GM21529 (cell line): ENCODE results near the gene NVL.
A peak's percentile ranks its signal among the peaks of the same experiment; 100 is the strongest.
"Not testable (repeated sequence)": the region's sequence is repeated elsewhere in the genome, so short reads cannot be mapped to it uniquely, and the experiment has no call there.

Source experiments
- ATAC-seq: cut with Tn5 transposase; IDR thresholded peaks from one replicate; pipeline ENCODE4 v1.9.1; 2021; ENCODE audit not compliant: unreplicated experiment

Gene NVL

DNA sequence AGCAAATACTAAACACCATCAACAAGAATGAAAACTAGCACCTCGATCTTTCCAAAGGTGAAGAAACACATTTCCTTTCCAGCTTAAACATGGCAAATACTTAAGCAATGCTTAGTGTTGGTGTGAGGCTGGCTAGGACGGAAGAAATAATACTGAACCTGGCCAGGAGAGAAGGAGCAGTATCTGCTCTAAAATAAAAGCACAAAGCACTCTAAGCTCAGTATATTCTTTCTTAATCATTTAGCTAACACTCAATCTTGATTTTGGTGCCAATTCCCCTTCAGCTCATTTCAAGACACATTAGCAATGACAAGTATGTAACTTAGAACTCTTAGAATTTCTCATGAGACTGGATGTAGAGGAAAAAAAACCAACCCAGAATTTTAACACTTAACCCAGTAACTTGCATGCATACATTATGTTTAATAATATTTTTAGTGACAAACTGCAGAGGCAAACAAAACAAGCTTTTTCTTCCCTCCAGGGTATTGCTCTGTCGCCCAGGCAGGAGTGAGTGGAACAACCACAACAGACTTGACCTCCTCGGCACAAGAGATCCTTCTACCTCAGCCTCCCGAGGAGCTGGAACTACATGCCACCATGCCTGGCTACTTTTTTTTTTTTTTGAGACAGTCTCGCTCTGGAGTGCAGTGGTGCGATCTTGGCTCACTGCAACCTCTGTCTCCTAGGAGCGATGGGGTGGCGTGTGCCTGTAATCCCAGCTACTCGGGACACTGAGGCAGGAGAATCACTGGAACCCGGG is 92.7 kb downstream of the NVL start:
- no peak for ATAC-seq

DNA sequence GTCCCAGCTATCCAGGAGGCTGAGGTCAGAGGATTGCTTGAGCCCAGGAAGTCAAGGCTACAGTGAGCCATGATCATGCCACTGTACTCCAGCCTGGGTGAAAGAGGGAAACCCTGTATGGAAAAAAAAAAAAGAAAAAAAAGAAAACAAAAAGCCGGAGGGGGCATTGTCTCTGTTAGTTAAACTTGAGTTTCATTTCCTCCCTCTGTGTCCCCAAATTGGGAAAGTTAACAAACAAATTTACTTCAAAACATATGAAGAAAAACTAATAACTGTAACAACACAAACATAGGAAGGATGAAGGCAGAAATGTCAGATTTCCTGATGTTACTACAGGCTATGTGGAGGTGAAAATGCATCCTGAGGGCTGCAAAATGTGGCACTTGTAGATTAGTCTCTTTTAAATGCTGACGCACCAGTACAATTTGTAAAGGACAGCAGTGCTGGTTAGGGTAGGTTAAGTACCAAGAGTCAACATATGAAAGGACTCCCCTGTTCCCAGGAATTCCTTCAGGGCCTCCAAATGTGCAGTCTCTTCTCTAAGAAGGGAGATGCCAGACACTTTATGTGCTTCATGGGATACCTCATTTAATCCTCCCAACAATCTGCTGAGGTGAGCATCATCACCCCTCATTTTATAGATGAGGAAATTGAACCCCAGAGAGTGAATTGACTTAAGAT is 94.0 kb downstream of the NVL start:
- no peak for ATAC-seq

DNA sequence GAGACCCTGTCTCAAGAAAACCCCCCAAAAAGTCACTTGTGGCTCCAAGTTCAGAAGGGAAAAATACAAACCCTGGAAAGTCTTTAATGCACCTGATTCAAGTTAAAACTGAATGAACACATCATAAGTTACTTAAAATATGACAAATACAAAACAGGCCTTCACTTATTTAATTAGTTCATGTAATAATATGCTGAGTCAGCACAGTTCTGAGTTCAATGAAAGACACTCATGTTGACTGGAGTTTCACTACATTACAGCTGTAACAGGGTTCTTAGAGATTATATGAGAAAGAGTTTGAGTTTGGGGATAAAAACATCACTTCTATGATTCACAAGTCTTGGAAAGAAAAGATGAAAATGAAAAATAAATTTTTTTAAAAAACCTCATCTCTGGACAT is 96.0 kb downstream of the NVL start:
- ATAC-seq, result no peak

DNA sequence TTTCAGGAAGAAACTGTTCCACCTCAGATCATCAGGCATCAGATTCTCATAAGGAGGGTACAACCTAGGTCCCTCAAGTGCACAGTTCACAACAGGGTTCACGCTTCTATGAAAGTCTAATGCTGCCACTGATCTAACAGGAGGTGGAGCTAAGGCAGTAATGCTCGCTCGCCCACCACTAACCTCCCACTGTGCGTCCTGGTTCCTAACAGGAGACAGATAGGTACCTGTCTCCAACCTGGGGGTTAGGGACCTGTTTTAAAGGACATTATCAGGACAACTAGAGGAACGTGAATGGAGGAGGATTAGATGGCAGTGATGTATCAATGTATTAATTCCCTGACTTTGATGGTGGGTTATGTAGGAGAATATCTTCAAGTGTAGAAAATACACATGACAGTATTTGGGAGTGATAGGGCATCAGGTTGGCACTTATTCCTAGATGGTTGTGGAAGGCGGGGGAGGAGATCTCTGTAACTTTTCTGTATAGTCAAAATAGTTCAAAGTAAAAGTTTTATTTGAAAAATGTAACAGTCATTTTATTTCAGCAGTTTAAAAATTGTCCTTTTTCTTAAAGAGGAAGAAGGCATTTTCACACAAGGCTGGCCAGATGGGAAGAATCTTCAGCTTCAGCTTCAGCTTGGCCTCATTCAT is 103.0 kb downstream of the NVL start:
- no peak for ATAC-seq

DNA sequence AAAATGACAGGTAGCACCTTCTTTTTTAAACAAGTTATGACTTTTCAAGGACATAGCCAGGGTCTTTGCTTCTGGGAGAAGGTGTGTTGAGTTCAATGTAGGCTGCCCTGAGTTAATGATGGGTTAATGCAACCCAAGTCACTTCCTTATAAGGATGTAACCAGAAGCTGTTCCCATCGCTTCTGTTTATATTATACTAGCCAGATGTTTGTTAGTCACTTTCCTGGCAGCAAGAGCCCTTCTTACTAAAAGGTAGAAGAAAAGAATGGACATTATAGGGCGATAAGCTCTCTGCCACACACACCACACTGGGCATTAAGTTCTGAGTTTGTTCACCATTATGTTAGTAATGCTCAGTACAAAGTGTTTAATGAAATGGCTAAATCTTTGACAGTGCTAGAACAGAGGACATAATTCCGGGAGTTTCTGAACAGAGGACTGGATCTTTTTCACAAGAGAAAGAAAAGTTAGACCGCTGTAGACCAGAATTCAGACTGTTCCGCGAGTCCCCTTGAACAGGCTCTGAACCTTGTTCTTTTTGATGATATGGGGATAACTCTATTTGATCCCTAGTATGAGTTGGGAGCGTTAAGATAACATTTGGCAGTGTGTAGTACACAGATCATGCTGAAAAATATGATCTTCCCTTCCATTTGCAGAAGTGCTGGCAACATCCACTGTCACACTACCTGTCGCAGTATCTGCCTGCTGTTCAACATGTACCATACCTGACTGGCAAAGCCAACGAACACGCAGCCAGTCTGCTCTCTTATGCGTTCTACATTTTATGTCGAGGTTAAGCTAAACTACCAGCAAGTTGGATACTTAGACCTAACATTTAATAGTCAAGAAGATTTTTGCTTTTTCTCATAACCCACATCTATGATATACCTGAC is 105.9 kb downstream of the NVL start:
- ATAC-seq, result no peak

DNA sequence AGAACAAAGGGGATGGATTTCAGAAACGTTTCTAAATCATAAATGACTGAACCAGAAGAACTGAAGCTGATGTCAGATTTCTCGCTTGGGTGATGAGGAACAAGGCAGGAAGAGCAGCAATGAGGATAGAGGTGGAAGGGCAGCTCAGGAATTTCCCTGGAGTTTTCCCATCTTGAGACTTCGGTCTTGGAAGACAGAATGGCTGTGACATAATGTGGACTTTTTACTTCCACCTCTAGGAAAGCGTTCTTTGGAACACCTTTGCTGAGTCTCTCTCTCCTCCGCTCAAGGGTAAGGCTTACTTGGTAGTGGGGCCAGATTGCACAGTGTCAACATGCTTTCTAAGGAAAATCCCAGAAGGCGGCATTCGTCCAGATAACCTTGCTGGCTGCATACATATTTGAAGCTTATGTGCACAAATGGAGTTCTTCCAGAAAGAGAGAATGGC is 110.3 kb downstream of the NVL start:
- no peak for ATAC-seq

DNA sequence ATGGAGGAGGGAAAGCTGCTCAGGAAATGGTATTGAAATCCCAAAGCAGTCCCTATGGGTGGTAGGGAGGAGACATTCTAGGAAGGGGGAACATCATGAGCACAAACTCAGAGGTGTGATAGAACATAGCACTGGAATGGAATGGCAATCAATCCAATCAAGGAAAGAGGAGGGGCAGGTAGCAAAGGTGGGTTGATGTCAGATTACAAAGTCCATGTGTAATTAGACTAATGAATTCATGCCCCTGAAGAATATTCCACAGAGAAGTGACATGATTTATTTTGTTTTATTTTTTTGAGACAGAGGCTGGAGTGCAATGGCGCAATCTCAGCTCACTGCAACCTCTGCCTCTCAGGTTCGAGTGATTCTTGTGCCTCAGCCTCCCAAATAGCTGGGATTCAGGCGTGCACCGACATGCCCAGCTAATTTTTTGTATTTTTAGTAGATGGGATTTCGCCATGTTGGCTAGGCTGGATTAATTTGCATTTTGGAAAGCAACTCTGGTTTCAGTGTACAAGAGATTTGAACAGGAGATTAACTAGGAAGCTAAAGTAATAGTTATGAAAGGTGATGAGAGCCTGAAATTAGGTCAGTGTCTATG is 110.9 kb downstream of the NVL start:
- ATAC-seq, result no peak

DNA sequence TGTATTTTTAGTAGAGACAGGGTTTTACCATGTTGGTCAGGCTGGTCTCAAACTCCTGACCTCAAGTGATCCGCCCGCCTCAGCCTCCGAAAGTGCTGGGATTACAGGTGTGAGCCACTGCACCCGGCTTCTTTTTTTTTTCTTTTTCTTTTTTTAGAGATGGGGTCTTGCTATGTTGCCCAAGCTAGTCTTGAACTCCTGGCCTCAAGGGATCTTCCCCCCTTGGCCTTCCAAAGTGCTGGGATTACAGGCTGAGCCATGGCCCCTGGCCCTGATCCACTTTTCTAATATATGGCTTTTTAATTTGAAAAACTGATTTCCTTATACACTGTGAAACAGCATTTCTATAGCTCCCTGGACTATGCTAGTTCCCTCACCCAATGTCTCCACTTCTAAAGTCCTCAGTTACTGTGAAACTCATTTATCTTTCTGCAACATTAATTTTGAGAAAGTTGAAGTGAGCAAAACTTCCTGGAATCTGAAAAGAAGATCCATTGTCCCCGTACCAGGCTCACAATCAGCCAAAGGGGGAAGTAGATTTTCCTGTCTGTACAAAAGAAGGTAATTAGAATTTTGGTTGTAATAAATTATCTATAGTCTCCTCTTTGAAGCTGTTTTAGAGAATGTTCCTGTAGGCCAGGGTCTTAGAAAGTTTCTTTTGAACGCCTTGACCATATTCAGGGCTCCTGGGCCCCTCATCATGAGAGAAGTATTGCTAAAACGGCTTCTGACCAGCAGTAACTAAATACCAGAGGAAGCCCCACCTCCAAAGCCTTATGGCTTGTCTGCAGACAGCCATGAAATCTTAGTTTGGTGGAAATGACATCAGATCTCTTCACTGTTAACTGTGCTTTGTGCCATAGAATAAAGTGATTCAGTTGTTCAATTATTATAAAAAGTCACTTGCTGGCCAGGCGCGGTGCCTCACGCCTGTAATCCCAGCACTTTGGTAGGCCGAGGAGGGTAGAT is 112.0 kb downstream of the NVL start:
- no peak for ATAC-seq

DNA sequence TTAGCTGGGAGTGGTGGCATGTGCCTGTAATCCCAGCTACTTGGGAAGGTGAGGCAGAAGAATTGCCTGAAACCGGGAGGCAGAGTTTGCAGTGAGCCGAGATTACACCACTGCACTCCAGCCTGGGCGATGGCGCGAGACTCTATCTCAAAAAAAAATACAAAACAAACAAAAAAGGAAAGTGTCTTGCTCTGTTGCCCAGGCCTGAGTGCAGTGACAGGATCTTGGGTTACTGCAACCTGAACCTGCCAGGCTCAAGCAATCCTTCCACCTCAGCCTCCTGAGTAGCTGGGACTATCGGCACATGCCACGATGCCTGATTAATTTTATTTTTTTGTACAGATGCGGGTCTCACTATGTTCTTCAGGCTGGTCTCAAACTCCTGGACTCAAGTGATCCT is 113.6 kb downstream of the NVL start:
- no peak for ATAC-seq

DNA sequence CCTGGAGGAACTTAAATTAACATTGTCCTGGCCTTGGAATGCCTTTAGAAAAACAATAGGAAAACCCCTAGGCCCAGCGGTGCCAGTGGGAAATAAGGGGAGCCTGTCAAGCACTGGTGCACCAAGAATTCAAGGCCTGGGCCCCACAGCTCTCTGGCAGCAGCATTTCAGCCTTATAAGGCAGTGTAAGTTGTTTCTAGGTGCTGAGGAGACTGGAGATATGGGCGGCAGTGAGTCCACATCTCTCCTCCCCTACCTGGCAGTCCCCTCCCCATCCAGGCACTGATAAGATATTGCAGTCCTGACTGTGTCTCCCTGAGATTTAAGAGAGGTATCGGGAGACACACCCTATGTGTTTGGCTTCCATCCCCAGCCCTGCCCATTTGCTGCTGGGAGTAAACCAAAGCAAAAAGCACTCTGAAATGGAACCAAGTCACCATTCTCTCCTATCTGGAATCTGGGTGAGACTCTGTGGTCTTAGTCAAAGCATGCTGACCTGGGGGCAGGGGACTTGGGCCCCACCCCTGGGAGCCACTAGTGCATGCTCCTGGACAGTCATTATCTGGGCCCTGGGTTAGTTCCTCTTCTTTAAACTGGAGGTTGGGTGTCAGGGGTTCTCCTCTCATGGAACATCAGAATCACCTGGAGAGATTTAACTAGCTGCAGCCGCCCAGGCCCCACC is 116.4 kb downstream of the NVL start:
- ATAC-seq, result no peak

DNA sequence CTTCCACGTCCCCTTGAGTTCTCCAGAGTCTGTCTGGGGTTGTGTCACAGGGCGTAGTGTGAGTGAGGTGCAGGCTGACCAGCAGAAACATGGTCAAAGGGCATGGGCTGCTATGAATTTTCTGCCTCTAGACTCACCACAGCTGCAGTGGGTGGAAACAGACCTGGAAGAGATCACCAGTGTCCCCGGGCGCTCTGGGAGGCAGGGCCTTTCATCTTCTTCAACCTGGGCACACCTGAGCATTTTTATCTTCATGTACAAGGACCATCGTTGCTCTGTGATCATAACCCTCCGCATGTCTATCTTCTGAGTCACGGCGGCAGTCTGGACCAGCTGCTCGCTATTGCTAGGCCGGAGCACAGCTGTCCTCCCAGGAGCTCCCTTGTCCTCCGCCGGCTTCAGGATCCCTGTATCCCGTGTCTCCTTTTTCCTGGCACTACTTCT is 117.3 kb downstream of the NVL start:
- no peak for ATAC-seq

DNA sequence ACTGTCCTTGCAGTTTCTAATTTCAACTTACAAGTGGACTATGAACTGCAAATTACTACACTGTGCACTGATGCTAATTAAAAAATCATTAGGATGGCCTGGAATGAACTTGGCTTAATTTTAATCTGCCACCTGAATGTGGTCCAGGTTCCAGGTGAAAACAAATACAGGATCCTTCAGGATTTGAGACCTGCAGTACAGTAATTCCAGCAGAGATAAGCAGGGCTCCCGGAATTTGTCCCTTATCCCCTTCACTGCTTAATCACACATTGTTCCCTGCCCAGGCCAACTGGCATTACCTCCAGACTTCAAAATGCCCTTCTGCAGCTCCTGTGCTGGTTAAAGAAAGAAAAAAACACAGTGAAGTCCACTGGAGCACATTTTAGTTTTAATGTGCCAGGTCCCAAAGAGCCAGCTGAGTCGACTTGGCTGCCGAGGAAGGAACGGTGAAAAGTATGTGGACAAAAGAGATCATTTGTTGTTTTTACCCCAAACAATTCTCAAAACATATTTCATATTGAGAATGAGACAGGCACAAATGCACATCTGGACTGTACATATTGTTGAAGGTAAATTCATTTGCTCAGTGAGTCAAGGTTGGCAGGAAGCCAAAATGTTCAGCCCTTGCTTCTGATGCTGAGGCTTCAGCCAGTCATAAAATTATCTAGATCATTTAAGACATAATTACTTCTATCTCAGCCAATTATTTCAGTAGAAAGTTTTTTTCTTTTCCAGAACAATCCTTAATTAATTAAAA is 118.6 kb downstream of the NVL start:
- no peak for ATAC-seq

DNA sequence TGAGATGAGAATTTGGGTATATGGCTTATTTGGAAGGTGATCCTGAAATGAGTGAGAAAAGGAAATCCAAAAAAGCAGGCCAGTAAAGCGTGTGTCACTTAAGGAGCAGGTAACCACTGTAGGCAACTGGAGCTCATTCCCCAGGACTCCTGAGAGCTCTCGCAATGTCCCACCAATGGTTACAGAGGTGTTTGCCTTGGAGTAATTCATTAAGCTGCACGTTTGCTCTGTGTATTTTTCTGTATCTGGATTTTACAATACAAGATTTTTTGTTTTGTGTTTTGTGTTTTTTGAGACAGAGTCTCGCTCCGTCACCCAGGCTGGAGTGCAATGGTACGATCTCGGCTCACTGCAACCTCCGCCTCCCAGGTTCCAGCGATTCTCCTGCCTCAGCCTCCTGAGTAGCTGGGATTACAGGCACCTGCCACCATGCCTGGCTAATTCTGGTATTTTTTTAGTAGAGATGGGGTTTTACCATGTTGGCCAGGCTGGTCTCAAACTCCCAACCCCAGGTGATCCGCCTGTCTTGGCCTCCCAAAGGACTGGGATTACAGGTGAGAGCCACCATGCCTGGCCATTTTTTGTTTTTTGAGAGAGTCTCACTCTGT is 123.9 kb downstream of the NVL start:
- not testable (repeated sequence) for ATAC-seq

DNA sequence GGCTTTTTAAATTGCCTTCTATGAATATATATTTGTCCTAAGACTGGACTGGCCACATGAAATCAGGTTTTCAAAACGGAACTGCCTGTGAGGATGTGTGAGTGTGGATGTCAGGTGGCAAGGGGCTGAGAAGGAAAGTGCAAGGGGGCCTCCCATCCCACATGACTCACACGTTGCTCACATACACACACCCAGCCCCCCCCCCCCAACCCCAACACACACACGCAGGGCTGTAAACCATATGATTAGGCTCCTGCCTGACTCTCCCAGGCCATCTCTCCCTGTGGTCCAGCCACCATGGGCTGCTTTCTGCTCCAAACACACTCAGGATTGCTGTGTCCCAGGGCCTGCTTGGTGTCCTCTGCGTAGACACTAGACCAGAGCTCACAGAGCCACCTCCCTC is 124.5 kb downstream of the NVL start:
- ATAC-seq, result no peak

DNA sequence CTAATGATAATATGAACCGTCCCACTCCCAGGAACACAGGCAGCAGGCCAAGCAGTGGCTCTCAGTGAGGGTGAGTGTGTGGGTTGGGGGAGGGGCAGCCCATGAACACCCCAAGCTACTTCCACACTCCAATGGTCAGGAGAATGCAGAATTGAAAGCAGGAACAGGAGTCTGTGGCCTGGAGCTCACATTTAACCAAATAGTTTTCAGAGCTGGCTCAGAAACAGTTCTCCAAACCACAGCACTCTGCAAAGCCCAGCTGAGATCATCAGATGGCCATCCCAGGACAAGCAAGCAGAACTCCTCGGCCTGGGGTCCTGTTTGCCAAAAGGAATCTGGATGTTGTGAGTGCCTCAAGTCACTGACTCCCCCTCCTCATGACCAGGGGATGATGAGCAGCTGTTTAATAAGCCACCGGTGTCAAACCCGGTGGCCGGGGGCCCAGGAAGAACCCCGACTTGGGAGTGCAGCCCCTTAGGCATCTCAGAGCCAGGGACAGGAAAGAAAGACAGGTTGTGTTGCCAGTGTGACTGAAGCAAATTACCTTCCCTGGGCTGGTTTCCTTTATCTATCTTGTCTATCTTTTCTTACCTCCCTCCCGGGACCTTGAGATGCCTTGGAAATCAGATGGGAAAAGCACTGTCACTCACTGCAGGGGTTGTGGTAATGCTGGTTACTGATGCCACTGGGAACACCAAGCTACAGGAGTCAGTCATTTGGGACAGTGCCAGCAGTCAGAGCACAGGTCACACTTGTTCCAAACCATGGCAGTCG is 126.5 kb downstream of the NVL start:
- ATAC-seq, result peak; percentile 58

DNA sequence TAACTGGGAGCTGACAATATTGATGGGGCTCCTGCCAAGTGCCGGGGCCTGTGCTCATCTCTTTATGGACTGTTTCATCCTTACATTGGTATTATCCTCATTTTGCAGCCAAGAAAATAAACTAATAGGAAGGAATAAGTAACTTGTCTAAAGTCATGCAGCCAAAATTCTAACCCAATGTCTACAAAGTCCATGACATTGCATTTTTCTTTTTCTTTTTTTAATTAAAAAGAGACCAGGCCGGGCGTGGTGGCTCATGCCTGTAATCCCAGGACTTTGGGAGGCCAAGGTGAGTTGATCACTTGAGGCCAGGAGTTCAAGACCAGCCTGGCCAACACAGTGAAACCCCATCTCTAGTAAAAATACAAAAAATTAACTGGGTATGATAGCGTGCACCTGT is 128.1 kb downstream of the NVL start:
- ATAC-seq, result no peak

DNA sequence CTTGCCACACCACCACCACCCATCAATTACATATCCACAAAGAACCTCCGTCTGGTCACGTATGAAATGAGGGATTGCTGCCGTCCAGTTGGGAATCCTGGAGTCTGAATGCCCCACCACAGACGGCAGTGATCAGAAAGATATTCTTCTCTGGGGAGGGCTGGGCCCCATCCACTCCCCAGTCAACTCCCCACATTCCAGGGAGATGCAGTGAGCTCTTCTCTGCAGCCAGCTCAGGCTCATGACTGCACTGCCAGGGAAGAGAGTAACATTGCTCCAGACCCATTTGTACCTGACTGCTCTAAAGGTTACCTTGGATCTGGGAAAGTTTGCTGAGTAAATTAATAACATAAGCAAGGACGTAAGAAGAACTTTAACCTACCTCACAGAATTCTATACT is 128.6 kb downstream of the NVL start:
- ATAC-seq, result no peak
